Fibroblast of pulmonary artery (primary cell): ENCODE measurements around the gene XRN2.

ENCODE experiments used
- DNase-seq: peaks from one replicate; pipeline ENCODE4 v3.0.0-alpha.2; 2010; ENCODE audit warnings: low read depth
- H3K4me3 ChIP-seq: replicated peaks from 2 replicates; pipeline ENCODE4 v1.5.1; 2011; ENCODE audit warnings: low read depth, mild to moderate bottlenecking, control low read depth, low read length, moderate library complexity
- CTCF ChIP-seq: IDR thresholded peaks from 2 replicates; pipeline ENCODE4 v1.5.1; 2011; ENCODE audit warnings: mild to moderate bottlenecking, control low read depth, low read length, inconsistent platforms; ENCODE audit errors: missing control alignments

XRN2 gene

GRCh38 chr20:21384308-21384892, 81.3 kb downstream of the XRN2 start:
- DNase-seq, result no peak
- no peak for TF ChIP-seq CTCF
- no peak overlapping the region for H3K4me3 ChIP-seq

GRCh38 chr20:21386111-21386510, 83.0 kb downstream of the XRN2 start:
- no peak for DNase-seq
- no peak overlapping the region for H3K4me3 ChIP-seq
- no peak for TF ChIP-seq CTCF

DNA sequence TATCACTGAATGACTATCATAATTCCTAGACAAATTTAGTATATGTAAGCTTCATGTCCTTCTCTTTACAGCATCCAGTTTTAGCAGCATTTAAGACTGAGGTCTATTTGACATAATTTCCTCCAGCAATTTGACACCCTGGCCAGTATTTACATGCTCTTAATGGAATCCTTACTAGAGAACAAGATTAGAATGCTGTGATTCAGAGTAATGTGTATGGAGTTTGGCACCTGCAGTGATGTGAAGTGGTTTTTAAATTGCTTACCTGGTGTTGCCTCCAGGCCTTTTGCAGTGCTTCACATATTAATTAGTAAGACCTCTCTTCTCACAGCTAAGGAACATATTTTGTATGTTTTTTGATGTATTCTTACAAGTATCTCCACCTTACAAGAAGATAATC, 84.4 kb downstream of the XRN2 start:
- TF ChIP-seq CTCF, result no peak
- no peak for DNase-seq
- H3K4me3 ChIP-seq, result no peak overlapping the region

DNA sequence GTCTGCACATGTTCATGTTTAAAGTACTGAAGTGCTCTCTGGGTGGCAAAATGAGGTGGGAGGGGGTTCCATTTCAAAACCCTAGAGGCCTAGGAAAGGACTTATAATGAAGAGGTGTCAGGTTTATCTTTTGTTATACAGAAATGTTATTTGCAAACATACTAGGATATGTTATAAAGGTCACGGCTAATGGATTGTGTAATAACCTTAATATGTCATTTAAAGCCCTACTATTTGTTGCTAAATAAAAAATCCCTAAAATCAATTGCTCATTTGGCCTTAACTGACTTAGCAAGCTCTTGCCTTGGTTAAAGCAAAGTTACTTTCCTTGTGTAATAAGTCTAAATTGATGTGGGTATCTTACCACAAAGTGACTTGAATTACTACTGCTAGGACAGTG, 85.4 kb downstream of the XRN2 start:
- no peak overlapping the region for H3K4me3 ChIP-seq
- TF ChIP-seq CTCF, result no peak
- no peak for DNase-seq

- DNase-seq, result no peak
- TF ChIP-seq CTCF, result no peak
- H3K4me3 ChIP-seq, result no peak overlapping the region
Measured at GRCh38 chr20:21389368-21389767, 86.2 kb downstream of the XRN2 start.

- H3K4me3 ChIP-seq, result no peak overlapping the region
- TF ChIP-seq CTCF, result no peak
- DNase-seq, result no peak
Measured at GRCh38 chr20:21390768-21391167, 87.6 kb downstream of the XRN2 start.

GRCh38 chr20:21391185-21391971, 88.2 kb downstream of the XRN2 start:
- TF ChIP-seq CTCF, result no peak
- no peak for DNase-seq
- no peak overlapping the region for H3K4me3 ChIP-seq
